ENCODE data around the gene CAT.

DNA sequence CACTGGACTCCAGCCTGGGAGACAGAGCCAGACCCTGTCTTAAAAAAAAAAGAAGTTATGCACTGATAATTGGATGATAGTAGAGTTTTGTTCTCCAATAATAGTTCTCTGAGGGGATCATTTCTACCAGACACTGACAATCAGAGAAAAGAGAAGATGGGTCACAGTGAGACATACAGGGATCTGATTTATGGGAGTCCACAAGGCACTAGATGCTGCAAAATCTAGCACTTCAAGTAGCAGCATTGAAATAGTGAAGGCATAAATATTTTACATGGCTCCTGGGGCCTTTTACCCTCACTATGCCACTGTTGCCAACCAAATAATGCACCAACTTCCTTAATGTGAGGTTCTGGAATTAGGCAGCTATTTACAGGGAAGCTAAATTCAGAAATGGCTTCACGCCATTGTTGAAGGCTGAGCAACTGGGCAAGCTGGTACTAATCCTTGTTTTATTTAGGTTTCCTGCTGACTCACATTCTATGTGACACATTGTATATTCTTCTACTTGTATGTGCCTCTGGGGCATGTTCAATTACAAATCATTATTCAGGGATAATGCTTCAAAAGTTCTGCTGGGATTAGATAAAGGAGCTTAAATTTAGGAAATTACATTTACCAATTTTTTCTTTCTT lies 42.7 kb upstream of the CAT start:
- TF ChIP-seq EP300 (IDR thresholded peaks at IDR 0.05) = no peak
- TF ChIP-seq, protein P1, sequence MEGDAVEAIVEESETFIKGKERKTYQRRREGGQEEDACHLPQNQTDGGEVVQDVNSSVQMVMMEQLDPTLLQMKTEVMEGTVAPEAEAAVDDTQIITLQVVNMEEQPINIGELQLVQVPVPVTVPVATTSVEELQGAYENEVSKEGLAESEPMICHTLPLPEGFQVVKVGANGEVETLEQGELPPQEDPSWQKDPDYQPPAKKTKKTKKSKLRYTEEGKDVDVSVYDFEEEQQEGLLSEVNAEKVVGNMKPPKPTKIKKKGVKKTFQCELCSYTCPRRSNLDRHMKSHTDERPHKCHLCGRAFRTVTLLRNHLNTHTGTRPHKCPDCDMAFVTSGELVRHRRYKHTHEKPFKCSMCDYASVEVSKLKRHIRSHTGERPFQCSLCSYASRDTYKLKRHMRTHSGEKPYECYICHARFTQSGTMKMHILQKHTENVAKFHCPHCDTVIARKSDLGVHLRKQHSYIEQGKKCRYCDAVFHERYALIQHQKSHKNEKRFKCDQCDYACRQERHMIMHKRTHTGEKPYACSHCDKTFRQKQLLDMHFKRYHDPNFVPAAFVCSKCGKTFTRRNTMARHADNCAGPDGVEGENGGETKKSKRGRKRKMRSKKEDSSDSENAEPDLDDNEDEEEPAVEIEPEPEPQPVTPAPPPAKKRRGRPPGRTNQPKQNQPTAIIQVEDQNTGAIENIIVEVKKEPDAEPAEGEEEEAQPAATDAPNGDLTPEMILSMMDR (IDR thresholded peaks at IDR 0.05) = no peak
- no peak for TF ChIP-seq POLR2A (IDR thresholded peaks at IDR 0.05)
